GM12864 (cell line): Measurements from ENCODE around the gene KATNAL1.
"Not testable (repeated sequence)": the region's sequence is repeated elsewhere in the genome, so short reads cannot be mapped to it uniquely, and the experiment has no call there.

ENCODE experiments used
- DNase-seq: peaks from one replicate; pipeline ENCODE4 v3.0.0-alpha.2; 2011; ENCODE audit warnings: low read depth
- H3K4me3 ChIP-seq: 2 replicates; pipeline ENCODE4 v1.5.1; 2011; ENCODE audit warnings: mild to moderate bottlenecking, low read depth, low read length, control low read depth
- TF ChIP-seq, protein P1 (sequence below): IDR thresholded peaks from 2 replicates; pipeline ENCODE4 v1.5.1; 2011; ENCODE audit warnings: low read depth, mild to moderate bottlenecking, moderate library complexity, low read length, control low read depth, inconsistent platforms; ENCODE audit errors: missing control alignments

KATNAL1 gene

DNA sequence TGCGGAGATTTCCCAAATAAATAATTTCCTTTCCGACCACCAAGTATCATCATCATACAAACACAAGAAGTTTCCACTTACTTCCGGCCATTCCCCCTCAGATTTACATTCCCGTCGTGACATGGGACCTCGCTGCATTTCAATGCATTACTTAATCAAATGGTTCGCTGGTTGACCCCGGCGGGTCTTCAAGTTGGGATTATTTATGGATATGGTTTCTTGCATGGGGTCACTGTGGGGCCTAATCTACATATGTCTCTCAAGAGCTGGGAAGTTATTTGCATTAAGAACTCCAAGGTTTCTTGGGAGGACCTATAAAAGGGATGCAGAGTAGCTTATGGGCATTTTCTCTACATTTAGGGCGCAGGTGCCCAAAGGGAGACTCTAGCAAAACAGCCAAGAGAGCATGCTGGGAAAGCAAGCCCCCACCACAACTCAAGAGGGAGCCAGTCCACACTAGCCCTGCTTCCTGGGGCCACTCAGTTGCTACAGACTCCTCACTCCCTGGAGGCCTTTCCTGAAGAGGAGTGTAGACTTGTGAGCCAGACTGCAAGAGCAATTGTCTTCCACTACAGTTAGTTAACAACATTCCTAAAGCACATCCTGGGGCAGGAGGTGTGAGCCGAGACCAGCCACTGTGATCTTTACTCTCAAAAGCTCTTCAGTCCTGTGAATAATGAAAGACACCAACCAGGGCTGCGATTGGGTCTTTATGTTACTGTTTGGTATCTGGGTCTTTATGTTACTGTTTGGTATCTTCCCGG lies 125.3 kb downstream of the KATNAL1 start:
- no peak for DNase-seq
- TF ChIP-seq, protein P1, sequence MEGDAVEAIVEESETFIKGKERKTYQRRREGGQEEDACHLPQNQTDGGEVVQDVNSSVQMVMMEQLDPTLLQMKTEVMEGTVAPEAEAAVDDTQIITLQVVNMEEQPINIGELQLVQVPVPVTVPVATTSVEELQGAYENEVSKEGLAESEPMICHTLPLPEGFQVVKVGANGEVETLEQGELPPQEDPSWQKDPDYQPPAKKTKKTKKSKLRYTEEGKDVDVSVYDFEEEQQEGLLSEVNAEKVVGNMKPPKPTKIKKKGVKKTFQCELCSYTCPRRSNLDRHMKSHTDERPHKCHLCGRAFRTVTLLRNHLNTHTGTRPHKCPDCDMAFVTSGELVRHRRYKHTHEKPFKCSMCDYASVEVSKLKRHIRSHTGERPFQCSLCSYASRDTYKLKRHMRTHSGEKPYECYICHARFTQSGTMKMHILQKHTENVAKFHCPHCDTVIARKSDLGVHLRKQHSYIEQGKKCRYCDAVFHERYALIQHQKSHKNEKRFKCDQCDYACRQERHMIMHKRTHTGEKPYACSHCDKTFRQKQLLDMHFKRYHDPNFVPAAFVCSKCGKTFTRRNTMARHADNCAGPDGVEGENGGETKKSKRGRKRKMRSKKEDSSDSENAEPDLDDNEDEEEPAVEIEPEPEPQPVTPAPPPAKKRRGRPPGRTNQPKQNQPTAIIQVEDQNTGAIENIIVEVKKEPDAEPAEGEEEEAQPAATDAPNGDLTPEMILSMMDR: no peak
- no peak overlapping the region for H3K4me3 ChIP-seq

GRCh38 chr13:30179597-30180276 lies 127.6 kb downstream of the KATNAL1 start:
- no peak overlapping the region for H3K4me3 ChIP-seq
- TF ChIP-seq, protein P1: no peak
- DNase-seq: no peak

DNA sequence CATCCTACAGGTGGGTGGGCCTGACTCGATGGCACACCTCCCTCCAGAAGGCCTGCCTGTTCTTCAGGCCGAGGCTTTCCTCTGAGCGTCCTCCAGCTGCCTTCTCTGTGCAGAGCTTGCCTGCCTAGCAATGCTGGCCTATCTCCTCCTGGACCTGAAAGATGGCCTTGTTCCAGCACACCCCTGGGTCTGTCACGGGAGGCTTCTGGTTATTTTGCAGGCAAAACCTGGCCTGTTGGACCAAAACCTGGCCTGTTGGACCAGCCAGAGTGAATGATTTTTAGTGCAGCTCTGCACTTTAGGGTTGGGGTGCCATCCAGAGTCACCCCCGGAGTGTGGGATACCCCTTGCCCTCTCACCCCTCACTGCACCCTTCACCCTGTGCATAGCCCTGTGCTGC lies 128.4 kb downstream of the KATNAL1 start:
- no peak for DNase-seq
- no peak overlapping the region for H3K4me3 ChIP-seq
- TF ChIP-seq, protein P1: no peak

DNA sequence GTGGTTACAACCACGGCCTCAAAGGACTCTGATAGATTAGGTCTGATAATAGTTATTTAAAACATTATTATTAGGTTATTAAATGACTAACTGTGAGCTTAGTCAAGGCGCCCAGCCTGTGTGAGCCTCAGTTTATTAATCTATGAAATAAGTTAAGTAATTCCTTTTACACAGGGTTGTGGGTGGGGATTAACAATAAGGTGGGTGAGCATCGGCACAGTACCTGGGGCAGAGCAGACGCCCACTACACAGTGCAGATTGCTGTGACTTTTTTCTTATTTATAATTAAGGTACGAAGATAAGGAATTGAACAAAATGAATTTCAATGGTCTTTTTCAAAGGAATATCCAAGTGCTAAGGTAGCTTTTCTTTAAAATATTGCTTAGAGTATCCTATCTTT lies 132.2 kb downstream of the KATNAL1 start:
- TF ChIP-seq, protein P1: no peak
- H3K4me3 ChIP-seq: no peak overlapping the region
- DNase-seq: no peak

DNA sequence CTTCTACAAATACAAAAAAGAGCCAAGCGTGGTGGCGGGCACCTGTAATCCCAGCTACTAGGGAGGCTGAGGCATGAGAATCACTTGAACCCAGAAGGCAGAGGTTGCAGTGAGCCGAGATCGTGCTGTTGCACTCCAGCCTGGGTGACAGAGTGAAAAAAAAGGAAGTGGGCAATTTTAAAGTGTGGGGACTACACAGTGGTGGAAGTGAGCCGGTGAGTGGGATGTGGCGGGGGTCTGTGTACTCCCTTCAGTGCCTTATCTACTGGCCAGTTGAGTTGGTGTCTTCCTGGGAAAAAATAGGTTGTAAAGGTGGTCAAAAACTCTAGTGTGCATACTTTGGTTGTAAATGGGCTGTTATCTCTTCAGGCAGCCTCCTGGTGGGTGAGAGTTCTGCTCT lies 133.1 kb downstream of the KATNAL1 start:
- not testable (repeated sequence) for DNase-seq, H3K4me3 ChIP-seq

DNA sequence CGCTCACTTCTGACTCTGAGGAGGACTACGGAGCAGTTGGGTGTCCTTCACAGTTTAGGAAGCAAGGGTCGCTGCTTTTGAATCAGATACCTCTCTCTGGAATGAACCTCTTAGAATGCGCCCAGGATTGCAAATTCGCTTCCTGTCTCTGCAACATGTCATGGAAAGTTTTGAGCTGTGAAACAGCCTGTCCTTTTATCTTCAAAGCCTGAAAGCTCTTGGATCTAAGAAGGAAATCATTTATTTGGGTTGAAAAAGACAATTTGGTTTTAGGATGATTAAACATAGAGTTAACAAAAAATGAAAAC lies 134.1 kb downstream of the KATNAL1 start:
- TF ChIP-seq, protein P1: no peak
- H3K4me3 ChIP-seq: no peak overlapping the region
- DNase-seq: no peak

DNA sequence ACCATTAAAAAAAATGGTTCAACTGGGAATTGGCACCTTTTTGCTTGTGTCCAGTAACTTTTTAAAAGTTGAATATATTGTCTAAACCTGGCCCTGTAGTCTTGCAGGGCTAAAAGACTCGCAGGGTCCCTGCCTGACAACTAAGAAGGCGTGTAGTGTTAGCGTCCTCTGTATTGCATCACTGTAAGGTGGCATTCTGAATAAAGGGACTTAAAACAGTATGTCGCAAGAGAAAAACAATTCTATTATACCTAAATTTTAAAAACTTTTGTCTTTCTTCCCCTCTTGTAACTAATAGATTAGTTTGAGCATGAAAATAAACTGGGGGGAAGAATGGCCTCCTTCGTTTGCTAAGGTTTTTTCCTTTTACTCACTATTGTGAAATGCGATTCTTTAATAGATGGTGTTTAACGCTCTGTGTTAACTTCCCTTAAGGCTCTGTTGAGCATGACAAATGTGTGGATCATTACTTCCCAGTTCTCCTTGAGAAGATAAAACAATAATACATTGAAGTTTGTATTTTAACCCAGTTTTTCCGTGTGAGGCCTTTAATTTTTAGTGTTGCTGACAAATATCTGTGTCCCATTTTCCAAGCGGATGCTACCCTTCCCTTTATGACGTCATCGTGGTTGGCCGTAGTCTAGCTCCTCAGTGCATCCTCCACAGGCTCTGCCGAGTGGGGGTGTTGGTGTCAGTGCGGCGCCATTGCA lies 134.6 kb downstream of the KATNAL1 start:
- H3K4me3 ChIP-seq: no peak overlapping the region
- TF ChIP-seq, protein P1: no peak
- no peak for DNase-seq
